ENCODE data around the gene ASB7. TPM values are rescaled to one million over a fixed set of nuclear protein-coding genes. Genes with fewer than 3 reads are reported as not detected.
"Not testable (repeated sequence)": the region's sequence is repeated elsewhere in the genome, so short reads cannot be mapped to it uniquely, and the experiment has no call there.

The ASB7 gene
- total RNA-seq, 1 donor from 2014 or later, result 14.6 TPM

GRCh38 chr15:100669260-100669659, 66.9 kb downstream of the ASB7 start:
- no peak for DNase-seq (ENCODE audit: extremely low spot score, unreplicated experiment)
- Mint-ChIP-seq H3K27me3 (peaks cover 14% of the 10 kb centered on the region), H3K4me1 (ENCODE audit: unreplicated experiment) (peaks cover 19% of the 10 kb centered on the region), H3K36me3 (no peaks in the 10 kb centered on the region), H3K27ac (no peak overlapping the region), H3K9me3 (no peaks in the 10 kb centered on the region), H3K4me3 (no peak overlapping the region)
- no peak for TF ChIP-seq CTCF (conservative IDR thresholded peaks at IDR 0.05)

GRCh38 chr15:100670505-100671021, 68.2 kb downstream of the ASB7 start:
- Mint-ChIP-seq H3K4me3 (no peak overlapping the region), H3K27ac (no peak overlapping the region), H3K27me3 (peaks cover 12% of the 10 kb centered on the region), H3K36me3 (no peaks in the 10 kb centered on the region), H3K4me1 (ENCODE audit: unreplicated experiment) (peaks cover 18% of the 10 kb centered on the region), H3K9me3 (no peaks in the 10 kb centered on the region)
- no peak for TF ChIP-seq CTCF (conservative IDR thresholded peaks at IDR 0.05)
- DNase-seq (ENCODE audit: extremely low spot score, unreplicated experiment), result no peak

GRCh38 chr15:100671124-100671680, 68.8 kb downstream of the ASB7 start:
- DNase-seq (ENCODE audit: extremely low spot score, unreplicated experiment), result no peak
- no peak for TF ChIP-seq CTCF (conservative IDR thresholded peaks at IDR 0.05)
- Mint-ChIP-seq H3K27me3 (peaks cover 10% of the 10 kb centered on the region), H3K9me3 (no peaks in the 10 kb centered on the region), H3K36me3 (no peaks in the 10 kb centered on the region), H3K4me3 (no peak overlapping the region), H3K27ac (no peak overlapping the region), H3K4me1 (ENCODE audit: unreplicated experiment) (peaks cover 18% of the 10 kb centered on the region)

DNA sequence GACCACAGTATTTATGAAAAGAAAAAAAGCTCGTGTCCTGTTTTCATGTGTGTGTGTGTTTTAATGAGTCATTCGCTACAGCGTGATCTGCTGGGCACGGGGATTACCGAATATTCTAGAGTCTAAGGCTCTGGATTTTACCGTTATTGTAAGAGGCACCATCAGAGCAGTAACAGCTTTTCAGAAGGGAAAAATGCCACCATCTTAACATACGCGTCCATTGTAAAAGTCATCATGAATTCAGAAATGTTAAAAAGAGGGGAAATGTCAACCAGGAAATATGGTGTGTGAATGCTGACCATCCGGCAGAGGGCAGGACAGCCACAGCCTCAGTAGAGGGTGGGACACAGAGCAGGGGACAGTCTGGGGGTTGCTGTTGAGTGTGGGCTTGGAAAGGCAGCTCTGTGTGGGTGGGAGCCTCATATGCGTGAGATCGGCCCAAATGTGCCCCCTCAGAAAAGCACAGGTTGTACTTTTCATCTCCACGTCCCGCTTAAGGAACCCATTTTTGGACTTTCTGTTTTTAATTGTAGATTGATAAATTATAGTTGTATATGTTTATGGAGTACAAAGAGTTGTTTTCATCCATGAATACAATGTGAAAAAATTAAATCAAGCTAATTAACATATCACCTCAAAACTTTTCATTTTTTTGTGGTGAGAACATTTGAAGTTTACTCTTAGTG, 69.6 kb downstream of the ASB7 start:
- Mint-ChIP-seq H3K36me3 (no peaks in the 10 kb centered on the region), H3K9me3 (no peaks in the 10 kb centered on the region), H3K27ac (no peak overlapping the region), H3K4me3 (no peak overlapping the region), H3K4me1 (ENCODE audit: unreplicated experiment) (peaks cover 18% of the 10 kb centered on the region), H3K27me3 (peaks cover 15% of the 10 kb centered on the region)
- DNase-seq (ENCODE audit: extremely low spot score, unreplicated experiment), result no peak
- TF ChIP-seq CTCF (conservative IDR thresholded peaks at IDR 0.05), result peak; percentile 78

- no peaks in the 10 kb centered on the region for H3K36me3 Mint-ChIP-seq
- no peak overlapping the region for H3K27ac Mint-ChIP-seq
- peaks cover 10% of the 10 kb centered on the region for H3K4me1 Mint-ChIP-seq (ENCODE audit: unreplicated experiment)
- H3K9me3 Mint-ChIP-seq, result no peaks in the 10 kb centered on the region
- H3K4me3 Mint-ChIP-seq, result no peak overlapping the region
- peaks cover 13% of the 10 kb centered on the region for H3K27me3 Mint-ChIP-seq
- TF ChIP-seq CTCF (conservative IDR thresholded peaks at IDR 0.05), result no peak
- DNase-seq (ENCODE audit: extremely low spot score, unreplicated experiment), result no peak
These were observed 70.6 kb downstream of the ASB7 start for GRCh38 chr15:100672959-100673358.

- not testable (repeated sequence) for H3K36me3 Mint-ChIP-seq; DNase-seq (ENCODE audit: extremely low spot score, unreplicated experiment); H3K4me1 Mint-ChIP-seq (ENCODE audit: unreplicated experiment); H3K27ac Mint-ChIP-seq; H3K4me3 Mint-ChIP-seq
- H3K9me3 Mint-ChIP-seq, result peaks cover 13% of the 10 kb centered on the region
- H3K27me3 Mint-ChIP-seq, result peaks cover 15% of the 10 kb centered on the region
These were observed 76.8 kb downstream of the ASB7 start for GRCh38 chr15:100679151-100679550.
